Measurements from ENCODE around the gene KRTAP4-5. TPM values are rescaled to one million over a fixed set of nuclear protein-coding genes. Genes with fewer than 3 reads are reported as not detected.

Gene KRTAP4-5
- total RNA-seq (2016; rRNA removed; fragmentation: Illumina TruSeq; extraction: Trizol) (not detected in 2 replicates), polyA plus RNA-seq (2011; rRNA removed) (not detected in 2 replicates), polyA minus RNA-seq (2011; rRNA and poly(A)+ RNA removed; ENCODE audit: low replicate concordance) (not detected in 2 replicates), Bru-seq, nascent RNA (not detected), BruChase-seq, experiment 1, labeled RNA remaining after a 6-hour chase (not detected), BruChase-seq, experiment 2, labeled RNA remaining after a 2-hour chase (not detected)
- not detected in 2 replicates for total RNA-seq (2016; cell fraction: cytosol; rRNA removed; fragmentation: Illumina TruSeq; extraction: Trizol; ENCODE audit: low read depth)
- not detected in 2 replicates for total RNA-seq (2016; cell fraction: insoluble cytoplasmic fraction; rRNA removed; fragmentation: Illumina TruSeq; extraction: Trizol)
- total RNA-seq (2016; cell fraction: membrane; rRNA removed; fragmentation: Illumina TruSeq; extraction: Trizol), result not detected in 2 replicates
- total RNA-seq (2016; cell fraction: nucleus; rRNA removed; fragmentation: Illumina TruSeq; extraction: Trizol), result not detected in 2 replicates
- not detected in 2 replicates for polyA plus RNA-seq (2011; cell fraction: cytosol; rRNA removed)
- polyA plus RNA-seq (2011; cell fraction: nucleus; rRNA removed), result not detected in 2 replicates
- polyA plus RNA-seq (2012), result not detected in 2 replicates
- polyA plus RNA-seq (2016; cell fraction: cytosol; fragmentation: Illumina TruSeq; extraction: Trizol; ENCODE audit: low read depth), result not detected in 2 replicates
- polyA plus RNA-seq (2016; cell fraction: insoluble cytoplasmic fraction; fragmentation: Illumina TruSeq; extraction: Trizol; ENCODE audit: low read depth), result not detected in 2 replicates
- not detected in 2 replicates for polyA plus RNA-seq (2016; cell fraction: membrane; fragmentation: Illumina TruSeq; extraction: Trizol; ENCODE audit: low read depth)
- polyA plus RNA-seq (2016; cell fraction: nucleus; fragmentation: Illumina TruSeq; extraction: Trizol; ENCODE audit: insufficient read depth, low read depth), result not detected in 2 replicates
- not detected in 2 replicates for polyA minus RNA-seq (2011; cell fraction: cytosol; rRNA and poly(A)+ RNA removed)
- polyA minus RNA-seq (2011; cell fraction: nucleus; rRNA and poly(A)+ RNA removed), result not detected in 2 replicates
- long read RNA-seq, experiment 1, result 0 reads
- long read RNA-seq, experiment 2, result 0 reads

- POLR2A ChIA-PET, result no interaction called here
These were observed at the start of gene KRTAP4-5 for GRCh38 chr17:41149652-41149985. KRTAP4-5 (minus strand) TSS chr17:41149825; CDS start chr17:41149767, 58 bp downstream.

More at GRCh38 chr17:41149652-41149985, at the start of gene KRTAP4-5:
- Histone ChIP-seq H3K4me1 (ENCODE audit: insufficient read depth, low read length) (no peaks in the 10 kb centered on the region), H2AFZ (ENCODE audit: low read length) (no peak within 1 kb of the TSS), H3K27ac (ENCODE audit: extremely low read length, insufficient read depth, low read length) (no peak within 1 kb of the TSS), H3K9me3 (ENCODE audit: low read length) (no peaks in the 10 kb centered on the region), H3K36me3 (replicated peaks in 1 of 2; ENCODE audit: control insufficient read depth in 1 of 2, insufficient read depth in 2 of 2, low read length in 2 of 2) (no peaks in the 10 kb centered on the region), H3K27me3 (ENCODE audit: control insufficient read depth in 1 of 2, insufficient read depth in 2 of 2, low read length in 2 of 2) (no peaks in the 10 kb centered on the region; a peak in 1 of 5 replicates), H3K4me2 (ENCODE audit: low read depth, low read length) (no peak within 1 kb of the TSS), H3K79me2 (ENCODE audit: insufficient read depth, low read length) (no peaks in the 10 kb centered on the region), H3K9ac (ENCODE audit: insufficient read depth, low read depth, low read length) (no peak within 1 kb of the TSS), H4K20me1 (ENCODE audit: insufficient read depth, low read length) (no peaks in the 10 kb centered on the region), H3K4me3 (replicated peaks in 1 of 3; ENCODE audit: insufficient read depth in 1 of 3, low read depth in 2 of 3, low read length in 3 of 3) (no peak within 1 kb of the TSS)
- CTCF ChIA-PET (ENCODE audit: low intra/inter-chr PET ratio, low total read pairs), result no interaction called here
- TF ChIP-seq NFYB (CRISPR knock-in tag; IDR thresholded peaks at IDR 0.05) (no peak), ZNF224 (CRISPR knock-in tag; IDR thresholded peaks at IDR 0.05) (no peak), ONECUT2 (CRISPR knock-in tag; IDR thresholded peaks at IDR 0.05) (no peak), ZNF792 (CRISPR knock-in tag; IDR thresholded peaks at IDR 0.05) (no peak), RBFOX2 (IDR thresholded peaks at IDR 0.05; ENCODE audit: low read depth, low read length) (no peak), CEBPB (IDR thresholded peaks at IDR 0.05; ENCODE audit: borderline replicate concordance, low read depth, low read length) (no peak; the same call in 1 of the 2 replicates), ZNF746 (CRISPR knock-in tag; IDR thresholded peaks at IDR 0.05) (no peak), ZNF513 (CRISPR knock-in tag; conservative IDR thresholded peaks at IDR 0.05) (no peak), MXI1 (IDR thresholded peaks at IDR 0.05; ENCODE audit: borderline replicate concordance, low read depth, low read length) (no peak), TBX2 (CRISPR knock-in tag; IDR thresholded peaks at IDR 0.05; ENCODE audit: borderline replicate concordance) (no peak), GATAD1 (CRISPR knock-in tag; IDR thresholded peaks at IDR 0.05) (no peak), RBAK (CRISPR knock-in tag; IDR thresholded peaks at IDR 0.05) (no peak), ZNF280D (CRISPR knock-in tag; IDR thresholded peaks at IDR 0.05) (no peak), RARG (CRISPR knock-in tag; IDR thresholded peaks at IDR 0.05; ENCODE audit: low read depth) (no peak), ASH2L (IDR thresholded peaks at IDR 0.05; ENCODE audit: insufficient read length, low read depth, low read length) (no peak), ZNF777 (CRISPR knock-in tag; IDR thresholded peaks at IDR 0.05) (no peak)
- FAIRE-seq (no peak), ATAC-seq (no peak), DNase-seq (ENCODE audit: low spot score) (no peak)
- 0% methylated on average over 1 of the region's 2 CpGs for WGBS (ENCODE audit: low lambda C conversion rate)
- in situ Hi-C loops (cut with HindIII; ENCODE audit: extremely low pct_ligation_motif_present, low pct_unique_long_range_greater_than_20kb), result no loop called here
- no TSS peak for BruUV-seq (replicated peaks)
- intact Hi-C loops (cut with micrococcal nuclease; ENCODE audit: unreplicated experiment), result no loop called here

Data from HepG2 (cell line).